Neuronal stem cell (in vitro differentiated cells): Measurements from ENCODE around the gene RNF222.

Source experiments
- DNase-seq: peaks from one replicate; pipeline ENCODE4 v3.0.0-alpha.2; 2013; ENCODE audit warnings: low spot score
- H2AFZ ChIP-seq: one replicate; pipeline ENCODE4 v1.6.1; 2013; ENCODE audit warnings: mild to moderate bottlenecking, low read length, inconsistent platforms
- H2AK5ac ChIP-seq: 2 replicates; pipeline ENCODE4 v1.6.1; 2013; ENCODE audit warnings: low read depth, mild to moderate bottlenecking, inconsistent platforms, low read length, moderate library complexity, mixed read lengths
- H2BK120ac ChIP-seq: 2 replicates; pipeline ENCODE4 v1.6.1; 2013; ENCODE audit warnings: low read depth, mild to moderate bottlenecking, inconsistent platforms, low read length, moderate library complexity, mixed read lengths
- H2BK12ac ChIP-seq: one replicate; pipeline ENCODE4 v1.6.1; 2013; ENCODE audit warnings: low read length, inconsistent platforms
- H2BK15ac ChIP-seq: 2 replicates; pipeline ENCODE4 v1.6.1; 2013; ENCODE audit warnings: mild to moderate bottlenecking, low read length, inconsistent platforms, mixed read lengths
- H2BK5ac ChIP-seq: one replicate; pipeline ENCODE4 v1.6.1; 2013; ENCODE audit warnings: inconsistent platforms, mild to moderate bottlenecking, low read length, moderate library complexity
- H3K14ac ChIP-seq: one replicate; pipeline ENCODE4 v1.6.1; 2013; ENCODE audit warnings: low read length, inconsistent platforms
- H3K18ac ChIP-seq: 2 replicates; pipeline ENCODE4 v1.6.1; 2013; ENCODE audit warnings: low read length, inconsistent platforms
- H3K23ac ChIP-seq: 2 replicates; pipeline ENCODE4 v1.6.1; 2013; ENCODE audit warnings: low read depth, mild to moderate bottlenecking, mixed read lengths, low read length, inconsistent platforms; ENCODE audit not compliant: poor library complexity
- H3K27ac ChIP-seq: replicated peaks from 3 replicates; pipeline ENCODE4 v1.5.1; 2013; ENCODE audit warnings: low read length, inconsistent platforms
- H3K27me3 ChIP-seq, 3 experiments: 2 replicates each; pipeline ENCODE4 v1.6.1; 2013; ENCODE audit warnings: low read length in 3 of 3, mild to moderate bottlenecking in 2 of 3, inconsistent platforms in 1 of 3, low read depth in 1 of 3, mixed read lengths in 1 of 3, moderate library complexity in 1 of 3; ENCODE audit not compliant: control insufficient read depth in 3 of 3, insufficient read depth in 3 of 3
- H3K36me3 ChIP-seq, 2 donors: replicated peaks in 1 of 2; 2 replicates each; pipeline ENCODE4 v1.6.1; 2013; ENCODE audit warnings: low read length in 2 of 2; ENCODE audit not compliant: control insufficient read depth in 2 of 2, insufficient read depth in 2 of 2
- H3K4ac ChIP-seq: 2 replicates; pipeline ENCODE4 v1.6.1; 2013; ENCODE audit warnings: inconsistent platforms, mild to moderate bottlenecking, low read length, moderate library complexity
- H3K4me1 ChIP-seq, 2 donors: 1 replicate in 1 of 2; 2 replicates in 1 of 2; pipeline ENCODE4 v1.6.1; 2013; ENCODE audit warnings: low read length in 2 of 2, low read depth in 1 of 2; ENCODE audit not compliant: control insufficient read depth in 2 of 2, insufficient read depth in 1 of 2
- H3K4me2 ChIP-seq: one replicate; pipeline ENCODE4 v1.6.1; 2013; ENCODE audit warnings: mild to moderate bottlenecking, low read length, inconsistent platforms; ENCODE audit not compliant: insufficient read depth, poor library complexity, severe bottlenecking
- H3K4me3 ChIP-seq, 2 donors: 2 replicates each; pipeline ENCODE4 v1.5.1; 2013; ENCODE audit warnings: low read length in 2 of 2, mild to moderate bottlenecking in 2 of 2, inconsistent platforms in 1 of 2, moderate library complexity in 1 of 2
- H3K79me1 ChIP-seq: one replicate; pipeline ENCODE4 v1.6.1; 2013; ENCODE audit warnings: low read depth, mild to moderate bottlenecking, inconsistent platforms, low read length, moderate library complexity
- H3K9ac ChIP-seq: one replicate; pipeline ENCODE4 v1.6.1; 2013; ENCODE audit warnings: mild to moderate bottlenecking, low read depth, low read length, inconsistent platforms; ENCODE audit not compliant: poor library complexity
- H3K9me3 ChIP-seq, 2 donors: replicated peaks in 1 of 2; 2 replicates each; pipeline versions ENCODE3 to v1.6.1; 2013; ENCODE audit warnings: low read length in 2 of 2, mild to moderate bottlenecking in 2 of 2, inconsistent platforms in 1 of 2, low read depth in 1 of 2, mixed read lengths in 1 of 2, moderate library complexity in 1 of 2; ENCODE audit not compliant: control insufficient read depth in 2 of 2, insufficient read depth in 1 of 2
- H4K8ac ChIP-seq: one replicate; pipeline ENCODE4 v1.6.1; 2013; ENCODE audit warnings: low read depth, mild to moderate bottlenecking, inconsistent platforms, low read length, moderate library complexity
- H4K91ac ChIP-seq: one replicate; pipeline ENCODE4 v1.6.1; 2013; ENCODE audit warnings: low read length, low read depth, mild to moderate bottlenecking, inconsistent platforms; ENCODE audit not compliant: poor library complexity
- WGBS, 2 donors: extraction: QIAGEN DNeasy Blood & Tissue Kit; methylation state at CpG; one replicate each; pipeline ENCODE4 v1.1.7; 2013; ENCODE audit warnings: missing lambda C conversion rate in 2 of 2, mixed read lengths in 1 of 2; ENCODE audit not compliant: insufficient read length in 2 of 2, insufficient replicate concordance in 1 of 2; ENCODE audit errors: extremely low coverage in 2 of 2; 5-methylcytosine and 5-hydroxymethylcytosine counted together

The RNF222 gene

GRCh38 chr17:8419305-8419704, 21.7 kb upstream of the RNF222 start:
- Histone ChIP-seq H3K9me3 (peaks cover 0 to 2% of the 10 kb centered on the region in 2 donors), H3K27me3 (peaks cover 0 to 31% (median 0%) of the 10 kb centered on the region in 3 experiments), H3K14ac (no peak overlapping the region), H4K91ac (no peak overlapping the region), H2AFZ (no peak overlapping the region), H2BK15ac (no peak overlapping the region), H4K8ac (no peak overlapping the region), H3K79me1 (no peaks in the 10 kb centered on the region), H3K4me3 (no peak overlapping the region), H3K27ac (no peak overlapping the region), H3K4me2 (no peak overlapping the region), H2AK5ac (no peak overlapping the region), H3K18ac (no peak overlapping the region), H2BK5ac (no peak overlapping the region), H2BK12ac (no peak overlapping the region), H3K4me1 (no peaks in the 10 kb centered on the region), H3K4ac (no peak overlapping the region), H3K36me3 (no peaks in the 10 kb centered on the region), H3K23ac (no peak overlapping the region), H2BK120ac (no peak overlapping the region), H3K9ac (no peak overlapping the region)
- no peak for DNase-seq
- no CpG with 5 or more reads among the region's 1 CpG for WGBS, 2 donors

GRCh38 chr17:8418471-8418870, 20.8 kb upstream of the RNF222 start:
- WGBS, 2 donors, result no CpG with 5 or more reads among the region's 1 CpG
- Histone ChIP-seq H2AFZ (no peak overlapping the region), H2AK5ac (no peak overlapping the region), H3K79me1 (no peaks in the 10 kb centered on the region), H3K23ac (no peak overlapping the region), H3K18ac (no peak overlapping the region), H2BK15ac (no peak overlapping the region), H3K4me1 (no peaks in the 10 kb centered on the region), H3K14ac (no peak overlapping the region), H2BK12ac (no peak overlapping the region), H2BK5ac (no peak overlapping the region), H3K36me3 (no peaks in the 10 kb centered on the region), H3K27me3 (peaks cover 0 to 33% (median 0%) of the 10 kb centered on the region in 3 experiments), H2BK120ac (no peak overlapping the region), H4K8ac (no peak overlapping the region), H3K4me3 (no peak overlapping the region), H3K27ac (no peak overlapping the region), H3K9me3 (peaks cover 0 to 2% of the 10 kb centered on the region in 2 donors), H3K4me2 (no peak overlapping the region), H3K4ac (no peak overlapping the region), H3K9ac (no peak overlapping the region), H4K91ac (no peak overlapping the region)
- no peak for DNase-seq

- Histone ChIP-seq H2BK15ac (no peak overlapping the region), H3K79me1 (no peaks in the 10 kb centered on the region), H2BK120ac (no peak overlapping the region), H2BK12ac (no peak overlapping the region), H3K23ac (no peak overlapping the region), H3K9ac (no peak overlapping the region), H4K91ac (no peak overlapping the region), H2AK5ac (no peak overlapping the region), H3K9me3 (peaks cover 0 to 2% of the 10 kb centered on the region in 2 donors), H3K4me3 (no peak overlapping the region), H3K4me1 (no peaks in the 10 kb centered on the region), H4K8ac (no peak overlapping the region), H3K36me3 (no peaks in the 10 kb centered on the region), H3K4me2 (no peak overlapping the region), H3K18ac (no peak overlapping the region), H3K4ac (no peak overlapping the region), H3K27ac (no peak overlapping the region), H2AFZ (no peak overlapping the region), H2BK5ac (no peak overlapping the region), H3K27me3 (peaks cover 0 to 38% (median 0%) of the 10 kb centered on the region in 3 experiments), H3K14ac (no peak overlapping the region)
- no peak for DNase-seq
- no CpG with 5 or more reads among the region's 4 CpGs for WGBS, 2 donors
These were observed 20.2 kb upstream of the RNF222 start for GRCh38 chr17:8417806-8418205.

DNA sequence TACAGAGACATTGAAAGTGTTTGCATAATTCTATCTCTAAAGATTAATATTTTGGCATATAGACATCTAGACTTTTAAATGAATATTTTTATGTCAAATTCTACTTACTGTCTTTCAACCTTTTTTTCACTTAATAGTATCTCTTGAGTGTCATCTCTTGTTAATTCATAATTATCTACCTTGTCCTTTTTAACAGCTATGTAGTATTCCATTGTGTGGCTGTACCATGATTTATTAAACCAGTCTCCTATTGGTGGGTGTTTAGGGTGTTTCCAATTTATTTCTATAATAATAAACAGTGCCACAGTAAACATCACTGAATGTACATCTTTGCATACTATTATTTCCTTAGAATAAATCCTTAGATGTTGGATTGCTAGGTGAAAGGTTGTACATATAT, 16.3 kb upstream of the RNF222 start:
- Histone ChIP-seq H3K4me2 (no peak overlapping the region), H2AK5ac (no peak overlapping the region), H3K79me1 (no peaks in the 10 kb centered on the region), H3K27me3 (peaks cover 0 to 39% (median 2%) of the 10 kb centered on the region in 3 experiments), H2BK5ac (no peak overlapping the region), H4K91ac (no peak overlapping the region), H3K27ac (no peak overlapping the region), H2AFZ (no peak overlapping the region), H3K4me3 (no peak overlapping the region), H3K23ac (no peak overlapping the region), H3K14ac (no peak overlapping the region), H3K4ac (no peak overlapping the region), H2BK15ac (no peak overlapping the region), H2BK12ac (no peak overlapping the region), H4K8ac (no peak overlapping the region), H3K36me3 (no peaks in the 10 kb centered on the region), H3K9ac (no peak overlapping the region), H3K18ac (no peak overlapping the region), H2BK120ac (no peak overlapping the region), H3K9me3 (no peaks in the 10 kb centered on the region), H3K4me1 (no peaks in the 10 kb centered on the region)
- no peak for DNase-seq
